Pulmonary artery endothelial cell (primary cell): ENCODE measurements around the gene B4GALT1. TPM values are rescaled to one million over a fixed set of nuclear protein-coding genes. Genes with fewer than 3 reads are reported as not detected.

Experiments used
- total RNA-seq: library from RNA; depleted of rRNA; stranded (reverse); fragments of >200 nt; gene quantifications from 2 replicates; pipeline ENCODE4 v1.2.3, GENCODE V29; 2014

Gene B4GALT1
- total RNA-seq, 1 donor from 2014 or later = 19.2 TPM

Other genes with a start within 250 kb of the B4GALT1 start
- 33.9 TPM in 2 replicates for gene APTX, start 165.7 kb downstream of the B4GALT1 start, total RNA-seq
- 113 and 238 TPM in 2 replicates for gene DNAJA1, start 142.1 kb downstream of the B4GALT1 start, total RNA-seq
- 42.3 and 47.6 TPM in 2 replicates for gene SMU1, start 90.7 kb downstream of the B4GALT1 start, total RNA-seq
- gene SPINK4, start 72.8 kb upstream of the B4GALT1 start, total RNA-seq = not detected in 2 replicates
- gene BAG1, start 97.4 kb upstream of the B4GALT1 start, total RNA-seq = 44.9 and 45.1 TPM in 2 replicates
- gene CHMP5, start 97.7 kb upstream of the B4GALT1 start, total RNA-seq = 84.0 and 98.8 TPM in 2 replicates
- 12.2 and 13.0 TPM in 2 replicates for gene NFX1, start 123.2 kb upstream of the B4GALT1 start, total RNA-seq
- not detected in 2 replicates for gene AQP7, start 235.2 kb upstream of the B4GALT1 start, total RNA-seq